Esophagus squamous epithelium (tissue), 5 donors: ENCODE data around the gene GLS2. TPM values are rescaled to one million over a fixed set of nuclear protein-coding genes. Genes with fewer than 3 reads are reported as not detected.
"Not testable (repeated sequence)": the region's sequence is repeated elsewhere in the genome, so short reads cannot be mapped to it uniquely, and the experiment has no call there.

Source experiments
- DNase-seq: peaks from one replicate; lab custom pipeline; 2025; lab: John Stamatoyannopoulos, UW
- H3K27ac ChIP-seq, 4 donors: fragments of 200-600 bp; sonication (generic); one replicate each; pipeline ENCODE4 v1.5.1; 2016 to 2019; ENCODE audit warnings: mild to moderate bottlenecking in 1 of 4
- H3K27me3 ChIP-seq, 4 donors: fragments of 200-600 bp; sonication (generic); 1 replicate in 3 of 4; 2 replicates in 1 of 4; pipeline versions ENCODE4 v1.5.1 to v1.6.0; 2017 to 2021; ENCODE audit warnings: antibody characterized with exemption in 1 of 4
- H3K36me3 ChIP-seq, 3 donors: fragments of 200-600 bp; sonication (generic); one replicate each; pipeline ENCODE4 v1.5.1; 2016 to 2019
- H3K4me1 ChIP-seq, 3 donors: fragments of 200-600 bp; sonication (generic); one replicate each; pipeline ENCODE4 v1.5.1; 2017 to 2019
- H3K4me3 ChIP-seq, 4 donors: fragments of 200-600 bp; sonication (generic); 1 replicate in 3 of 4; 2 replicates in 1 of 4; pipeline ENCODE4 v1.5.1; 2016 to 2019; ENCODE audit warnings: mild to moderate bottlenecking in 2 of 4, moderate library complexity in 1 of 4
- H3K9me3 ChIP-seq, 3 donors: fragments of 200-600 bp; sonication (generic); one replicate each; pipeline ENCODE4 v1.5.1; 2016 to 2019
- POLR2A ChIP-seq, 4 donors: fragments of 450-650 bp; IDR thresholded peaks; one replicate each; pipeline ENCODE4 v1.6.1; 2017; ENCODE audit warnings: antibody characterized with exemption in 4 of 4, mild to moderate bottlenecking in 4 of 4, moderate library complexity in 3 of 4
- WGBS, 2 donors: methylation state at CpG; one replicate each; pipeline ENCODE4 v1.1.5; 2018; 5-methylcytosine and 5-hydroxymethylcytosine counted together
- intact Hi-C: fragments of 100-400 bp; cut with DNase I; formaldehyde crosslinking; loops from one replicate; pipeline ENCODE4 v1.15.0; 2022
- total RNA-seq, 4 donors: library from RNA; depleted of rRNA; stranded (reverse); fragments of >200 nt; gene quantifications; one replicate each; pipeline ENCODE4 v1.1.0, GENCODE V29; 2016
- TF ChIP-seq, protein P1 (sequence below), 6 experiments: fragments of 450-650 bp in 4 of 6; fragments of 200-600 bp in 2 of 6; sonication (generic) in 2 of 6; IDR thresholded peaks; one replicate each; pipeline ENCODE4 v1.5.1; 2016 to 2019; ENCODE audit warnings: antibody characterized with exemption in 6 of 6, mild to moderate bottlenecking in 4 of 6, moderate library complexity in 4 of 6
- donor health status: DM: yes; HTN: yes; CAD: no.

The GLS2 gene
- total RNA-seq, 4 donors from 2014 or later, result 4.9 to 10.5 (median 7.8) TPM

DNA sequence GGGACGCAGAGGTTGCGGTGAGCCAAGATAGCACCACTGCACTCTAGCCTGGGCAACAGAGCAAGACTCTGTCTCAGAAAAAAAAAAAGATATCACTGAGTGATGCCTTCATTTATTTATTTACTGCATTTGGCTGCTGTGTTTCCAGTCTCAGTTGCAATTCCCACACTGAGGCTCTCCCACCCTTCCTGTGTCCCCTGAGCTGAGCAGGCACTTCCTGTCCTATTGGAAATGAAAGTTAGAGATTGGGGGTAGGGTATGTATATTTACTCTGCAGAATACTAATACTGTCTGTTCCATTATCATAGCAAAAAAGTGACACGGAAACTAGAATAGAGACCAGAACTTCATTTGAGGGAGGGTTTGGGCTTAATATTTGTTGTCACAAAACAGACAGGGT is 32.1 kb upstream of the GLS2 start:
- H3K9me3 ChIP-seq, result no peaks in the 10 kb centered on the region
- 76 to 94% methylated on average over 3 of the region's 3 CpGs for whole genome bisulfite sequencing, 2 donors
- intact Hi-C loops, result no loop called here
- H3K27me3 ChIP-seq, result no peaks in the 10 kb centered on the region
- peaks cover 6 to 57% (median 8%) of the 10 kb centered on the region in 3 donors for H3K4me1 ChIP-seq
- no peaks in the 10 kb centered on the region for H3K36me3 ChIP-seq
- DNase-seq, result no peak
- H3K4me3 ChIP-seq, result peak overlapping the region in 1 of 4 donors; percentile 67
- peak overlapping the region; percentile 78 to 91 (median 90) for H3K27ac ChIP-seq
- no peak for TF ChIP-seq POLR2A (IDR thresholded peaks at IDR 0.05)
- TF ChIP-seq, protein P1, sequence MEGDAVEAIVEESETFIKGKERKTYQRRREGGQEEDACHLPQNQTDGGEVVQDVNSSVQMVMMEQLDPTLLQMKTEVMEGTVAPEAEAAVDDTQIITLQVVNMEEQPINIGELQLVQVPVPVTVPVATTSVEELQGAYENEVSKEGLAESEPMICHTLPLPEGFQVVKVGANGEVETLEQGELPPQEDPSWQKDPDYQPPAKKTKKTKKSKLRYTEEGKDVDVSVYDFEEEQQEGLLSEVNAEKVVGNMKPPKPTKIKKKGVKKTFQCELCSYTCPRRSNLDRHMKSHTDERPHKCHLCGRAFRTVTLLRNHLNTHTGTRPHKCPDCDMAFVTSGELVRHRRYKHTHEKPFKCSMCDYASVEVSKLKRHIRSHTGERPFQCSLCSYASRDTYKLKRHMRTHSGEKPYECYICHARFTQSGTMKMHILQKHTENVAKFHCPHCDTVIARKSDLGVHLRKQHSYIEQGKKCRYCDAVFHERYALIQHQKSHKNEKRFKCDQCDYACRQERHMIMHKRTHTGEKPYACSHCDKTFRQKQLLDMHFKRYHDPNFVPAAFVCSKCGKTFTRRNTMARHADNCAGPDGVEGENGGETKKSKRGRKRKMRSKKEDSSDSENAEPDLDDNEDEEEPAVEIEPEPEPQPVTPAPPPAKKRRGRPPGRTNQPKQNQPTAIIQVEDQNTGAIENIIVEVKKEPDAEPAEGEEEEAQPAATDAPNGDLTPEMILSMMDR (IDR thresholded peaks at IDR 0.05), result no peak

DNA sequence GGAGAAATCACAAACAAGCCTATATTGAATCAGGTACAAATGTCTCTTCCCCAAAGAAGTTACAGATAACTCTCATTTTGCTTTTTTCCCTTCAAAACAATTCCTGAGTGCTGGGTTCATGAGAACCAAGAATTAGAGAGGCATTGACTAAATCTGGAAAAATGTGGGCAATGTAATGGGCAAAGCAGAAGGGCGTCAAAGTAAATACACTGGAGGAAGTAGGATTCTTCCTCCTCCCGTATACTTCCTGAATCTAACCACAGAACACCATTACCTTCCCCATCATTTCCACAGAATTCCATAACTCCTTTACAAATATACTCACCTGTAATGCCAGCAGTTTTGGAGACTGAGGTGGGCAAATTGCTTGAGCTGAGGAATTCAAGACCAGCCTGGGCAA is 30.6 kb upstream of the GLS2 start:
- Histone ChIP-seq H3K27me3 (no peaks in the 10 kb centered on the region), H3K4me3 (no peak overlapping the region), H3K27ac (no peak overlapping the region), H3K9me3 (no peaks in the 10 kb centered on the region), H3K4me1 (peaks cover 0 to 47% (median 3%) of the 10 kb centered on the region in 3 donors), H3K36me3 (no peaks in the 10 kb centered on the region)
- WGBS, 2 donors, result 32 to 52% methylated on average over 2 of the region's 2 CpGs
- no peak for TF ChIP-seq POLR2A (IDR thresholded peaks at IDR 0.05)
- TF ChIP-seq, protein P1 (IDR thresholded peaks at IDR 0.05), result no peak
- DNase-seq, result no peak
- intact Hi-C loops, result no loop called here

DNA sequence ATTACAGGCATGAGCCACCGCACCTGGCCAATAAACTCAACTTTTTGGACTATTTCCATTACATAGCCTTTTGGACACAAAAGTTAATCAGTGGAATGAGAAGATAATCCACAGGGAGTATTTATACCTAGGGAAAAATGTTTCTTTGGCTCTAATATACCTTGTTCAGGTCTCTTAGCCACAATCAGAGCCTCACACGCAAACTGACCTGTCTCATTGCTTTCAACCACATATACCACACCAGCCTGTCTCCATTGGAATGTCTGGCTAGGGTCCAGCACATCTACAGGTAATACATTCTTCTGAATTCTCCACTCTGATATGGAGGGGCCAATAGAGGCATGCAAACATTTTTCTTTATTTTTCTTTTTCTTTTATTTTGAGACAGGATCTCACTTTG is 29.9 kb upstream of the GLS2 start:
- Histone ChIP-seq H3K4me1 (peaks cover 0 to 41% (median 3%) of the 10 kb centered on the region in 3 donors), H3K27ac (no peak overlapping the region), H3K9me3 (no peaks in the 10 kb centered on the region), H3K4me3 (no peak overlapping the region), H3K27me3 (no peaks in the 10 kb centered on the region), H3K36me3 (no peaks in the 10 kb centered on the region)
- no peak for DNase-seq
- WGBS, 2 donors, result 86 to 100% methylated on average over 2 of the region's 2 CpGs
- intact Hi-C loops, result no loop called here
- TF ChIP-seq, protein P1 (IDR thresholded peaks at IDR 0.05), result no peak
- TF ChIP-seq POLR2A (IDR thresholded peaks at IDR 0.05), result no peak

DNA sequence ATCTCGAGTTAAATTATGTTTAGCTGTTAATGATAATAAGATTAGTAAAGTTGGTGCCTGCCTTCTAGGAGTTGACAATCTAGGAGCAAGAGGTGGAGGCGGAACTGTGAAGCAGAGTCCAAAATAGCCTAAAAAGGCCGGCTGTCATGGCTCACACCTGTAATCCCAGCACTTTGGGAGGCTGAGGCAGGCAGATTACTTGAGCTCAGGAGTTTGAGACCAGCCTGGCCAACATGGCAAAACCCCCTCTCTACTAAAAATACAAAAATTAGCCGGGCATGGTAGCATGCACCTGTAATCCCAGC is 26.0 kb upstream of the GLS2 start:
- intact Hi-C loops, result loop anchor here (5.0 kb wide), 1 partner anchor 58 kb away; no protein-coding TSS in a partner anchor
- H3K36me3 ChIP-seq, H3K27me3 ChIP-seq, DNase-seq, H3K9me3 ChIP-seq, H3K27ac ChIP-seq, H3K4me3 ChIP-seq: not testable (repeated sequence)
- TF ChIP-seq, protein P1 (IDR thresholded peaks at IDR 0.05), result peak in 1 of 6 experiments; percentile 1
- WGBS, 2 donors, result 61 to 64% methylated on average over 4 of the region's 4 CpGs
- peaks cover 0 to 12% (median 0%) of the 10 kb centered on the region in 3 donors for H3K4me1 ChIP-seq

DNA sequence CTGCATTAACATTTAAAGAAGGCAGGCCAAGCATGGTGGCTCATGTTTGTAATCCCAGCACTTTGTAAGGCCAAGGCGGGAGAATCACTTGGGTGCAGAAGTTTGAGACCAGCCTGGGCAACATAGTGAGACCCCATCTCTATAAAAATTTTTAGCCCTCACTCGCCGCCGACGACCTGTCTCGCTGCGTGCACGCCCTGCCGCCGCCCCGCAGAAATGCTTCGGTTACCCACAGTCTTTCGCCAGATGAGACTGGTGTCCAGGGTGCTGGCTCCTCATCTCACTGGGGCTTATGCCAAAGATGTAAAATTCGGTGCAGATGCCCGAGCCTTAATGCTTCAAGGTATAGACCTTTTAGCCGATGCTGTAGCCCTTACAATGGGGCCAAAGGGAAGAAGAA is 22.8 kb upstream of the GLS2 start:
- no peaks in the 10 kb centered on the region for H3K9me3 ChIP-seq
- no peaks in the 10 kb centered on the region for H3K27me3 ChIP-seq
- TF ChIP-seq POLR2A (IDR thresholded peaks at IDR 0.05), result no peak
- TF ChIP-seq, protein P1 (IDR thresholded peaks at IDR 0.05), result no peak
- H3K4me1 ChIP-seq, result peaks cover 0 to 6% (median 0%) of the 10 kb centered on the region in 3 donors
- intact Hi-C loops, result loop anchor here (5.0 kb wide), 1 partner anchor 62 kb away; no protein-coding TSS in a partner anchor
- H3K27ac ChIP-seq, result no peak overlapping the region
- DNase-seq, result no peak
- no peak overlapping the region for H3K4me3 ChIP-seq
- 83 to 89% methylated on average over 15 to 16 of the region's 16 CpGs for WGBS, 2 donors
- H3K36me3 ChIP-seq, result no peaks in the 10 kb centered on the region

DNA sequence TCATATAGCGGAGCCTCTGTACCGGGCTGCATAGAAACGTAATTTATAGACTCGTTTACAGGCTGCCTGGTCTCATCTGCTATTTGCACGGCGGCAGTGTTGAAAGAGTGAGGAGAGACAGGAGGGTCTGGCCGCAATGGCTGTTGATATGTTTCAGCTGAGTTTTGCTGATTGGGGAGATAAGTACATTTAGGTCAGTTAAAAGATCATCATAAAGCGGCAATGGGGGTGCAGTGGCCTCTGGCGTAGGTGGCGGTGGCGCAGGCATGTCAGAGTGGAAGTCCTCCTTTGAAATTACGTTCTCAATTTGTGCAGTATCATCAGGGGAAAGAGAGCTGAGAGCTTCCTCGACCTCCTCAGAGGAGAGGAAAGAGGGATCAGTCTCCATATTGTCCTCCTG is 11.9 kb upstream of the GLS2 start:
- H3K27ac ChIP-seq, H3K4me3 ChIP-seq, H3K27me3 ChIP-seq, DNase-seq, H3K4me1 ChIP-seq, H3K9me3 ChIP-seq, H3K36me3 ChIP-seq, intact Hi-C loops: not testable (repeated sequence)
- WGBS, 2 donors, result 85 to 90% methylated on average over 13 of the region's 13 CpGs

DNA sequence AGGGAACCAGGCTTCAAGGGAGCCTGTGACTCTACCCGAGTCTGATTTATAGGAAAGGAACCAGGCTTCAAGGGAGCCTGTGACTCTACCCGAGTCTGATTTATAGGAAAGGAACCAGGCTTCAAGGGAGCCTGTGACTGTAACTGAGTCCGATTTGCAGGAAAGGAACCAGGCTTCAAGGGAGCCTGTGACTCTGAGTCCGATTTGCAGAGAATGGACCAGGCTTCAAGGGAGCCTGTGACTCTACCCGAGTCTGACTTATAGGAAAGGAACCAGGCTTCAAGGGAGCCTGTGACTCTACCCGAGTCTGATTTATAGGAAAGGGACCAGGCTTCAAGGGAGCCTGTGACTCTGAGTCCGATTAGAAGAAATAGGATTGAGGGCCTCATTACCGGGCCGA is 11.5 kb upstream of the GLS2 start:
- H3K27me3 ChIP-seq, H3K27ac ChIP-seq, H3K4me3 ChIP-seq, intact Hi-C loops, H3K9me3 ChIP-seq, DNase-seq, H3K4me1 ChIP-seq, H3K36me3 ChIP-seq: not testable (repeated sequence)
- WGBS, 2 donors, result 73 to 75% methylated on average over 8 to 9 of the region's 9 CpGs

DNA sequence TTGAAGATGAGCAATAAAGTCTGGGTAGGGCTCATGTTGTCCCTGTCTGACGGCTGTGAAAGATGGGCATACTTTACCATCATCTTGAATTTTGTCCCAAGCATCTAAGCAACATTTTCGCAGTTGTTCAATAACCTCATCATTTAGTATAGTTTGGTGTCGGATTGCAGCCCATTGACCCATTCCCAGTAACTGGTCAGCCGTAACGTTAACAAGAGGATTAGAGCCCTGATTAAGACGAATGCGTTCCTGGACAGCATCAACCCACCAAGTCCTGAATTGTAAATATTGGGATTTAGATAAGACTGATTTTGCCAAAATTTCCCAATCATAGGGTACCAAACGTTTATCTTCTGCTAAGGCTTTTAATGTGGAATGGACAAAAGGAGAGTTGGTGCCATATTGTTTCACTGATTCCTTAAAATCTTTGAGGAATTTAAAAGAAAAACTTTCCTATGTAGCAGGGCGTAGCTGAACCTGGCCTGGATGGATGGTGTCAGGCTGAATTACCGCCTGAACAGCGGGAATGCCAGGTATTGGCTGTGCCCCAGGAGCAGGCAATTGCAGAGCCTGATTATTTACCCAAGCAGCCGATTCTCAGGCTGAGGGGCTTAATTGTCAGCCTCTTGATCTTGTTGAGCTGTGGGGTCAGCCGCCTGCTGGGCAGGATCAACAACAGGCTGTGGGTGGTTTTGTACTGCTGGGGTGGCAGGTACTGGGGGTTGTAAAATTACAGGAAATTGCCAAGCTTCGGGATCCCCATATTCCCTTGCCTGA is 10.4 kb upstream of the GLS2 start:
- DNase-seq, H3K27ac ChIP-seq, H3K36me3 ChIP-seq, H3K4me1 ChIP-seq, H3K9me3 ChIP-seq, H3K4me3 ChIP-seq, intact Hi-C loops: not testable (repeated sequence)
- H3K27me3 ChIP-seq, result peaks cover 0 to 12% (median 0%) of the 10 kb centered on the region in 4 donors
- WGBS, 2 donors, result 63 to 74% methylated on average over 13 to 14 of the region's 14 CpGs
